HG03575 (cell line): ENCODE measurements around the gene NID1.

Experiments
- ATAC-seq: cut with Tn5 transposase; IDR thresholded peaks from one replicate; pipeline ENCODE4 v1.9.1; 2021; ENCODE audit not compliant: unreplicated experiment, insufficient number of reproducible peaks, low FRiP score; ENCODE audit errors: extremely low read depth

NID1 gene

DNA sequence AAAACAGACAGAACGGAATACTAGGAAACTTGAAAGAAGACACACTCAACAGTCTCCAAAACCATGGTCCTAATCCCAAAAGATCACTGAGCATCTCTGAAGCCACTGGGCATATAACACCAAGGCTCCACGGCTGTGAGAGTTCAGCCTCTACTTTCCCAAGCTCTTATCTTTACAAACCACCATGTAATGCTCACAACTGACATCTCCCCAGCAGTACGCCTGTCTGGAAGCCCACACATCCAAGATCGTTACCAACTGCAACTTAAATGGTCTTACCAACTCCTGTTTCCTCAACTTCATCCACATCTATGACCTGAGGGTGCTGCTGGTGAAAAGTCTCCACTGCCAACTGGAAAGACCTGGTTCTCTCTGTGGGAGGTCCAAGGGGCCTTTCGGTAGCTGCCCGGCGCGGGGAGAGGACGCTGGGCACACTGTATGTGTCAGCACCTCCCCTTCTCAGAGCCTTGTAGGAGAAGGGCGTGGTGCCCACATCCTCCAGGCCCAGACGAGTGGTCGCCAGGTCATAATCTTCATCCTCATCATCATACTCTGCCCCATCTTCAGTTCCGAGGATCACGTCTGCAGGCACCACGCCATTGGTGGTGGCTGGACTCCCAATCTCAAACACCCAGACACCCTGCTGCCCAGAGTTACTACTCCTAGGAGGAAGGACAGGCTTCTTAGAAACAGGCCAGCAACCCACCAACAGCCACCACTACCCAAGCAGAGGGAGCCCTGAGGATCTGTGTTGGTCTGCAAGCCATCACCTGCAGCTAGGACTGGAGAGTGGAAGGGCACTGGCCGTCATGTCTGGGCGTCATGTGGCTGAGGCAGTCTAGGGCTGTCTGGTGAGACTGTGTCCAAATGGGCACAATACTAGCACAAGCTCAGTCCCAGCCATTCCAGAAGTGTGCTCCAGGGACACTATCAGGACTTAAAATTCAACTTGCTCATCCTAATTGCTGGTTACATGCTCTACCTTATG lies 23.0 kb downstream of the NID1 start:
- no peak for ATAC-seq

DNA sequence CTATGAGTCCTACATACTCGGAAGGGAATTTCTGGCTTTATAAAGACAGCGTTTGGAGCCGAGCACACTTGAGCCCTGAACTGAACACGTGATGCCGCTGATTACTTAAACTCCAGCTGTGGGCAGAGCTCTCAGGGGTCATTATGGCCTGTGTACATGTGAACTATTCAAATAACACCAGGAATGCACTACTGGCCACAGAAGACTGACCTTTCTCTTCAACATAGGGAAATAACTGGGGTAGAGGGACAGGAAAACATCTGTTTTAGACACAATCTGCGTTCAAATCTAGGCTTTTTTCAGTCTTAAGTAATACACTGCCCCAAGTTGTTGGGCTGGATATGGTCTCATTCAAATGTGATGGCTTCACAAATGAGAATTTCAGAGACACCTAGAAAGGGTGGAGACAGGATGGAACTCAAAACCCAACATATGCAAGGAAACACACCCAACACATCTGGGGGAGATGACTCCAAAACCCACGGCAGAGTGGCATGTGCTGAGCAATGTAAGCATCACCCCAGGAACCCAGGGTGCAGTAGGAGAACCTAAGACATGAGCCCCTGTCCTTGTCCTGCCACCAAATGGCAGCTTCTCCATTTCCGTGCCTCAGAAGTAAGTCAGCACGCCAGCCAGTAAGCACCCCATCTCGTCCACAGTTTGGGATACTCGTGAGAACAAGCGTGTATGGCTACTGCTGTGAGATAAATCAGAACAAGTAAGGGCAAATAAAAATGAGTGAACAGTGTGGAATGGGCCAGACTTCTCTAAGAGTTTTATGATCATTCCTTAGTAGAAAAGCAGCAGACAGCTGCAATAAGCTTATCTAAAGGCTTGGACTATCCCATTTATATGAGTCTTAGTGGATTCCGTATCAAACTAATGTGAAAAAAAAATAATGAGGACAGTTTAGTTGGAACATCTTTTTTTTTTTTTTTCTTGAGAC lies 24.9 kb downstream of the NID1 start:
- ATAC-seq: no peak

DNA sequence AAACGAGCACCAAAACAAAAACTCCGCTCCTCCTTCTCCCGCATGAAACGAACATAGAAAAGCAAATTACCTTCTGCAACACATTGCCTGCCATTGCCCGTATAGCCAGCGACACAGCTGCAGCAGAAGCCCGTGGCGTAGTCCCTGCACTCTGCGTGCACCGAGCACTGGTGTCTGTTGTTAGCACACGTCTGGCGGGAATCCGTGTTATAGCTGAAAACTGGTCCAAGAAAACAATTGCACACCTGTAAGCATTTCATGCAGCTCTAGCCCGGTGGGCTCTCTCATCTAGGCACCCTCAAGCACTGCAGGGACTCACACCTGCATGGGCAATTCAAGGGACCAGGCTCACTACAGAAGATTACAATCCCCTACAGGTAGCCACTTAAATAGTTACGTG lies 26.9 kb downstream of the NID1 start:
- ATAC-seq: no peak

DNA sequence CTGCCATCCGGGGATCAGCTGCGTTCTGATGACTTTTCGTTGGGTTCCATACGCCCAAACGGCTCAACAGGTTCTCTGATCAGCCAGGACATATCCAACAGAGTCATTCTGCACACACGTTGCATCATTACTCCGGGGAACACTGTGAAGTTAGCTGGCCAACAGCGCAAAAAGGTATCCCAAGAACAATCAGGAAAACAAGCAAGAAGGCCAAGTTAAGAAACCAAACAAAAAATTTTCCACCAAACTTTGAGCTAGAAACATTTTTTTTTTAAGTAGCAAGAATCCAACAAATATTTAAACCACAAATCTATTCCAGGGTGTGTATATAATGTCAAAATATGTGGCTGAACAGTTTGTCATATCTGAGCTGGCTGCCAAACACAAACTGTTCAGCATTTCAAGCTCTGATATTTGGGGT lies 29.2 kb downstream of the NID1 start:
- ATAC-seq: no peak

DNA sequence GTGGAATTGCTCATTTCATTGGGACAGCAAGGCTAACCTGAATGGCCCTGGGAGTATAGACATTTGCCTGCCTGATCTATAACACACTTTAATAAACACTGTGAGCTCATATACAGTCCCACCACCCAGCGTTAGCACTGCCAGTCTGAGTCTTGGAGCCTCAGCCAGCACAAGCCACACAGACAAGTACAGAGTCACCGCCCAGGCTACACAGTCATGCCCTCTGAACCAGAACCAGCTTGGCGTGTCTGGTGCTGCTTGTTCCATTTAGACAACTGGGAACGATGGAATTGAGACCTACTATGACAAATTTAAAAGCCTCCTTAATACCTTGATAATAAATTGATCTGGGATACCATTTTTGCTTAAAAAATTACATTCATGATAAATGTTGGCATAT lies 31.6 kb downstream of the NID1 start:
- ATAC-seq: no peak

DNA sequence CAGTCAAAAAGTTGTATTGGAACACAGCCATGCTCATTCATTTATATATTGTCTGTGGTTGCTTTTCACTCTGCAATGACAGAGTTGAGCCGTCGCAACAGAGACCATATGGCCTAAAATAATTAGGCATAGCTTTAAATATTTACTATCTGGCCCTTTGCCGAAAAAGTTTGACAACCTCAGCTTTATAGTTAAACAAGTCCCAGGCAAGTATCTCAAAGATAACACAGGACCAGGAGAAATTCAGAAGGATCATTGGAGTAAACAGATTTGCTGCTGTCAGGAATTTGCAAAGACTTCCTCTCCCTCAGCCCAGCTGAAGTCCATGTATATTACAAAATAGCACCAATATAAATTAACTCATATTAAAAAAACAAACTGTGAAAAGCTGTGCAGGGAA lies 34.4 kb downstream of the NID1 start:
- no peak for ATAC-seq

DNA sequence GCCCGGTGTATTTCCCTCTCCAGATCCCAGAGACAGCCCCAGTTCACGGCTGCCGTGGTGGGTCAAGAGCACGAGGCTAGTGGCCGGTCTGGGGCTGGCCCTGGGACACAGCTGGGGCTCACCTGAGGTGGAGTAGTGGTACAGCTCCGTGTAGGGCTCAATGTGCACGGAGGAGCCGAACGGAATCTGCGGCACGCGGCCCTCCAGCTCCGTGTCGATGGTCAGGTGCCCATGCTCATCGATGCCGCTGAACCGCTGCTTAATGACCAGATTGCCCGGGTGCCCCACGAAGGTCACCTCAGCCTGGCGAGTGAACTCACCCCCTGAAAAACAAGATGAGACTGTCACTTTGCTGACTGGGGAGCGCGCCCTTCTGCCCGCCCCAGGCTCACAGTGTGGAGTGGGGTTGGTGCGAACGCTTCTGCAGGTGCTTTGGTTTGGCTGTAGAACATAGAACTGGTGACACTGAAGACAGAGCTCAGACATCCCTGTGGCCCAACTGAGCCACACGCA lies 35.4 kb downstream of the NID1 start:
- ATAC-seq: no peak

DNA sequence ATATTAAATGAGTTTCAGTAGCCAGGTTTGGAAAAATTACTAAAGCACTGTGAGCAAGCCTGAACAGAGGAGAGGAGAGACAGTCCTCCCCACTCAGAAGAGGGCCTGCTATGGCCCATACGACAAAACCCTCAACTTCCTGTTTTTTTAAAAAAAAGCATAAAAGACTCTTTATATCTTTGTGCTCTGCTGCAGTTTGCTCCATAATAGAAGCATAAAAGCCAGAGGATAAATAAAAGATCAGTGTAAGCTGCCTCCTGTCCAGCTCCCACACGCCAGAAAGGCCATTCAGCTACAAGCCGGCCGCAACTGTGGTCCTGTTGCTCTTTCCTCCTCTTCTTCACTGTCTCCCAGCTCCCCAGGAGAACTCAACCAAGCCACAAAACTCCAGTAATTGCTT lies 37.8 kb downstream of the NID1 start:
- no peak for ATAC-seq

DNA sequence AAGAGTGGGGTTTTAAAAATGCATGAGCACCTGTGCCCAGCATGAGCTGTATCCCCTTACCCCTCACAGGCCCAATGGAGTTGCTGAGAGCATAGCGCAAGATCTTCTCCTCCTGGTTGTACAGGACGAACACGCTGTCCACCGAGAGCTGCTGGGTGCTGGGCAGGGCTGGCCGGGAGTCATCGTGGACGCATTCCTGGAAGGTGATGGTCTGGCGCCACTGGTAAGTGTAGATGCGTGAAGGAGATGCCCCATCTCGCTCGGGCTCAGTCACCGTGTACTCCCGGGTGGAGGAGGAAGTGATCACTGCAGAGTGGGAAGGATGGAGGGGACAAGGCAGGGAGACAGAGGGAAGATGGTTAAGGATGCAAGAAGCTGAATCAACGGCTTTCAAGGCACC lies 39.1 kb downstream of the NID1 start:
- no peak for ATAC-seq

DNA sequence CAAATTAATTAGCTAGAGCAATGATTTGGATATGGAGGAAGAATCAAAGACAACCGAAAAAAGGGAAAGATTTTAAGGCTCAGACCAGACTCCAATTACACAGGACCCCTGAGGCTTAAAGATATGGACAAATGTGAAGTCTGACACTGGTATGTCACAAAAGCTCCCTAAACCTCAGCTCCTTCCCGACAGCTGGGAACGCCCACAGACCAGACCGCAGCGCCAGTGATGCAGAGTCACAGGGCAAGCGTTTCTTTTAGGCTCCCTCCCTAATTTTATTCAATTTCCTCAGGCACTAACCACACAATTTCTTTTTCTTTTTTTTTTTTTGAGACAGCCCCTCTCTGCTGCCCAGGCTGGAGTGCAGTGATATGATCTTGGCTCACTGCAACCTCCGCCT lies 40.2 kb downstream of the NID1 start:
- no peak for ATAC-seq

DNA sequence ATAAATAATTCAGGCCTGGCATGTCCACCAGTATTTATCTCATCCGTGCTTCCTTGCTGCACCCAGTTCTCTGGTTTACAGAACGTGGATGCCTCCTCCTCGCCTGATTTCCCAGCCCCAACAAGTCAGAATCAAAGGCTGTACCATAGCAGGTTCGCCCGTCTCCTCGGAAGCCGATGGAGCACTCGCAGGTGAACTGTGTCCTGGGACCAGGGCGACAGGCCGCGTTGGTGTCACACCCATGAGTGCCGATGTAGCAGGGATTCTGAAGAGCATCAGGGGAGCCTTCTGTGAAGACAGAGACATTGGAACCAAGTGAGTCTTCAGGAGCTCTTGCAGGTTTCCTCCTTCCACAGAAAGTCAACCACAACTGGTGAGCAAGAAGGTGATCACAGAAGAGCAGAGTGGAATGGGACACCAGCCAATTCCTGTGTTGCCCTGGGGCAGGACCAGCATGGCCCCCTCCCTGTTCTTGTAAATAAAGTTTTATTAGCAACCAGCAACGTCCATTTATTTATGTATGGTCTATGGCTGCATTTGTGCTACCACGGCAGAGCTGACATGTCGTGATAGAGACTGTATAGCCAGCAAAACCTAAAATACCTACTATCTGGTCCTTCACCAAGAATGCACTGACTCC lies 40.8 kb downstream of the NID1 start:
- ATAC-seq: no peak

DNA sequence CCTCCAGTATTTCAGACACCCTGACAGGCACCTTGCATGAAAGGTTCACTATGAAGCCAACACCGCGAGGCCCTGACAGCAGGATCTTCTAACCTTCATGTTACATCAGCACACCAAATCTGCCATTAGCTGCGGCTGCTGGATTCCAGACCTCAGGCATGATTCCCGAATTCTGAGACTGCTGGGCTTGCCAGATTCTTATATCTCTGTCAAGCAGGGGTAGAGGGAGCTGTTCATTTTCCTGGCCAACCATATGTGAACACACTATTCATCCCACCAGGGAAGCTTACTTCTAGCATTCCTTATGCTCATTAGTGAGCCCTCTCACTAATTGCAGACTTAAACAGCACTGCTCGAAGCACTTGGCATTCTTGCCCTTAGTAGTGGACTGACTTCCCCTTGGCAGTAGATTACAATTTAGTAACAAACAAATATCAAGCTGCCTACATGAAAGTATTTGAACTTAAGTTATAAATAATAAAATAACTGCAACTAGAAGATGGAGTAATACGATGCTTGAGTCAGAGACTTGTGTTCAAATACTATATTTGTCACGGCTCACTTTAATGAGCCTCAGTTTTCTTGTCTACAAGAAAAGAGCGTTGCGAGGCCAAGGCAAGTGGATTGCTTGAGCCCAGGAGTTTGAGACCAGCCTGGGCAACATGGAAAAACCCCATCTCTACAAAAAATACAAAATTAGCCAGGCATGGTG lies 43.3 kb downstream of the NID1 start:
- no peak for ATAC-seq

DNA sequence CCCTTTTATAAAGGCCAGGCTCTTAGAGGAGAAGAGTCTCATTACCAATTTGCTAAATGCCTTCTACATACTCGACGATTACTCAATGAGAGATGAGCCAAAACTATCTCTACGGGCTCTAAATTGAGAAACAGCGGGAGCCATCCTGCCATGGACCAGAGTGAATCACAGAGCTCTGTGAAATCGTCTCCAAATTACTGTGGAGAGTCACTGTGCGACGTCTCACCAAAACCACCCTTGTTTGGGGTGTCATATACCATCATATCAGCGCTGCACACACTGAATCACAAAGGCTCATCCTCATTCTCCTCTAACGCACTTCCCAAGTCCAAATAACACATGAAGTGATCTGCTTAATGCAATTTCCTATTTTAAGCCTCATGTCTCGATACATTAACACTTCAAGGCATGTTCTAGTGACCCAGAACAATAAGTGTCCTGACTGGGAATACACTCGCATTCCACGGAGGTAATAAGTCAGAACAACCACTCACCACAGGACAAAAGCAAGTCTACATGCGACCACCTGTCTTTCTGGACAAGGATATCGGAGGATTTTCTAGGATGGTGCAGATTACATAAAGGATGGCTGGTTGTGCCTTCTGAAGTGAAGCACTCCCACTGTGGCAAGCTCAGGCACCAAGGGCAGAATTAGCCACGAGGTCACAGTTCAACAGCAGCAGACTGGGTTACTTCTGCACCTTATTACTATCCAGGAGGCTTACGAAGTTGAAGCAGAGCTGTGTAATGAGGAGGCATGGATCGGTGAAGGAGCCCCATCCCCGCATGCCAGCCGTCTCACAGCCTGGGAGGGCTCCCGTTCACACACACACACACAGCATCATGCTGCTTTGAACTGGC lies 44.3 kb downstream of the NID1 start:
- ATAC-seq: no peak

DNA sequence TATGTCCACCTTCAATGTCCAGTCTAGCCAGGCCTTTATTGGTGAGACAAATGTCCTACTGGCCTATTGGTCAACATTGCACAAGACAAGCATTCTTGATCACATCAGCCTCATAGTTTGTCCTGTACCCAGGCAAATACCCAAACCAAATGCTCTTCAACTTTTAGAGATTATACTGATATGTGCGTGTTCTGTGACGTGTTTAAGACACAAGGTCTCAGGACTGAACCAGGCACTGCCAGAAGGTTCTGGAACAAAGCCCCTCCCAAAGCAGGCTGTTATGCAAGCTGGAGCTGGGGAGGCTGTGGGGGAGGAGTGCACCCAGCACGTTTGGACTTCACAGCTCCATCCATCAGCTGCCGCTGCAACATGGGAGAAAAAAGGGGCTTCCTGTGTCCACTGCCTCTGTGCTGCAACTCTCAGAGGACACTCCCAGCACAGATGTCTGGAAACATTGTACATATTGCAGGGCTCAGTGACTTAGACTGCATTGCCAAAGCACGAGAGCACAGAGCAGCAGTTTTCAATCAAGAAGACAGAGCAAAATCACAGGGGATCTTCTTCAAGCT lies 45.9 kb downstream of the NID1 start:
- ATAC-seq: no peak

DNA sequence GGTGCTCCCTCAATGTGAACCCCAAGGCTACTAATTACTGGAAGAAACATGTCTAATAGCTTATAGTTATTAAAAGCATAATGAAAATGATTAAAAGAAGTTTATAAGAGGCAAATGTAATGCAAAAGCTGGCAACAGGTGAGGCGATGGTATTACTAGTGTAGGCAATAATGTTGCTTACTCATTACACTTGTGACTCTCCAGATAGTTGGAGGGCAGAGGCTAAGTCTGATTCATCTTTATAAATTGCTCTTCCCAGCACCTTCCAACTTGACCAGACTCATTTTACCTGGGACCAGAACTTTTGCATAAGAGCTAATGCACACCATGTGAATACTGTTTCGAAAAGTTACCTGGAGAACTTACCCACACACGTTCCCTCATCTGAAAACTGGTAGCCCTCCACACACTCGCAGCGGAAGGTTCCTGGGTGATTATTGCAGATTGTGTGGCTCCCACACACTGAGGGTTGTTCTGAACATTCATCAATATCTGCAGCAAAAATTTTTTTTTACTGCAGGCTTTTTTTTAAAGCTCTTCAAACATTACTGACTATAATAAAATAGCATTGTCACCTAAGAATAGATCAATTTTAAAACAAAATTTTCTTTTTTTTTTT lies 48.0 kb downstream of the NID1 start:
- ATAC-seq: no peak

DNA sequence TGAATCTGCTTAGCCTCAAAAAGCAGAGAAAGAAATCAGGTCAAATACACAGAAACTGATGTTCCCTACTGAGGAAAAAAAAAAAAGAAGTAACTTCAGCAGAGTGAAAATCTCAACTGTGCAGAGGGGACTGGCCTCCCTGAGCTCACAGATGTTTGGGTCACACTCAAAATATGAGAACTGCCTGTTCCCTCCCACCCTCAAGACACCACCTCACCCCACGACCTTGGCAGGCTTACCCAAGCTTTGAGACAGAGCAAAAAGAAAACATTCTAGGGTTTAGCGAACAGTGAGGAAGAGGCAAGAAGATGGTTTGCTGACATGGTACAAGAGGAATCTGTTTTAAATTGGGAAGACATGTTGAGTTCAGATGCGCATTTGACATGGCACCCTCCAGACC lies 48.8 kb downstream of the NID1 start:
- ATAC-seq: no peak

DNA sequence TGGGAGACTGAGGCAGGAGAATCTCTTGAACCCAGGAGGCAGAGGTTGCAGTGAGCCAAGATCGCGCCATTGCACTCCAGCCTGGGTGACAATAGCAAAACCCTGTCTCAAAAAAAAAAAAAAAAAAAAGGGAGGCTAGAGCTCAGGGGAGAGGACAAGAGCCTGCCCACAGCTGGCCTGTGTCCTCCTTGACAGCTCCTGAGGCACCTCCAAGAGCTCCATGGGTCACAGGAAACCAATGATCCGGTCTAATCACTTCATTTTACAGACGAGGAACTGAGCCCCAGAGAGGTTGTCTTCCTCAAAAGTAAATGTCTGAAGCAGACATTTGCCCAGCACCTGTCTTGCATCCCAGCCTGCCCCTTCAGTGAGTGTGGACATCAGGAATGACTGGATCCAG lies 49.4 kb downstream of the NID1 start:
- no peak for ATAC-seq
